Stimulated activated CD8-positive, alpha-beta memory T cell treated with anti-CD3 and anti-CD28 coated beads, Interleukin-2, amount 100 ng/mL, for 48 hours (primary cell): Measurements from ENCODE around the gene FTCD.

Experiments
- DNase-seq, 2 donors: peaks; one replicate each; pipeline ENCODE4 v3.0.0-alpha.2; 2020; ENCODE audit warnings: low read depth in 2 of 2

FTCD gene

DNA sequence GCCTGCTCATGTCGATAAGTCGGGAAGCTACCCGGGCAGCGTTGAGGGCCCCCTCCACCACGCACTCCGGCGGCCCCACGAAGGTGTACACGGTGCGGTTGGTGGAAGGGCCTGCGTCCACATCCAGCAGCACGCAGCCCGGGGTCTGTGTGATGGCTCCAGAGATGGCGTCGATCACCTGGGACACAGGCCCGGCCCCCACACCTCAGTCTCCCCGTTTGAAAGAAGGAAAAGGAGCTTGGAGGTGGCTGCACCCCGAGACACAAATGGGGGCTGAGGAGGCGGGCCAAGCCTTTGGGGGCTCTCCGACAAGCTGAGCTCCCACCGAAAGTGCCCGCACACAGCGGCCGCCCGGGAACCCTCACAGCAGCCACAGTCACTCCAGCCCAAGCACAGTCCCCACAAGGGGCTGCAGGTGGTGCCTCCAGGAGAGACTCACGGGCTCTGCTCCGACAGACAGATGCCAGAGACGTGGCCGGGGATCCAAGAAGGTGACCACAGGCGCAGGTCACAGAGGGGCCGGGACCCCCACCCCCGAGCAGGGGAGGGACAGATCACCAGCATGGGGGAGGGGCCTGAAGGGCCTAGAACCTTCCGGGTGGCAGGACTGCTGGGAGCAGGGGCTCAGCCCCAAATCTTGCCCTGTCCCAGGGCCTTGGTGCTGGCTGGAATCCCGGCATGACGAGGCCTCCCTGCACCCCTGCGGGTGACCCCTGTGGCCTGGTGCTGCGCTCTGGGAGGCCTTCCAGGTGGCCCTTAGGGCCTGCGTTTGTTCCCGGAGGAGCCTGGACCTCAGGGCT, 1.0 kb downstream of the FTCD start:
- no peak for DNase-seq

DNA sequence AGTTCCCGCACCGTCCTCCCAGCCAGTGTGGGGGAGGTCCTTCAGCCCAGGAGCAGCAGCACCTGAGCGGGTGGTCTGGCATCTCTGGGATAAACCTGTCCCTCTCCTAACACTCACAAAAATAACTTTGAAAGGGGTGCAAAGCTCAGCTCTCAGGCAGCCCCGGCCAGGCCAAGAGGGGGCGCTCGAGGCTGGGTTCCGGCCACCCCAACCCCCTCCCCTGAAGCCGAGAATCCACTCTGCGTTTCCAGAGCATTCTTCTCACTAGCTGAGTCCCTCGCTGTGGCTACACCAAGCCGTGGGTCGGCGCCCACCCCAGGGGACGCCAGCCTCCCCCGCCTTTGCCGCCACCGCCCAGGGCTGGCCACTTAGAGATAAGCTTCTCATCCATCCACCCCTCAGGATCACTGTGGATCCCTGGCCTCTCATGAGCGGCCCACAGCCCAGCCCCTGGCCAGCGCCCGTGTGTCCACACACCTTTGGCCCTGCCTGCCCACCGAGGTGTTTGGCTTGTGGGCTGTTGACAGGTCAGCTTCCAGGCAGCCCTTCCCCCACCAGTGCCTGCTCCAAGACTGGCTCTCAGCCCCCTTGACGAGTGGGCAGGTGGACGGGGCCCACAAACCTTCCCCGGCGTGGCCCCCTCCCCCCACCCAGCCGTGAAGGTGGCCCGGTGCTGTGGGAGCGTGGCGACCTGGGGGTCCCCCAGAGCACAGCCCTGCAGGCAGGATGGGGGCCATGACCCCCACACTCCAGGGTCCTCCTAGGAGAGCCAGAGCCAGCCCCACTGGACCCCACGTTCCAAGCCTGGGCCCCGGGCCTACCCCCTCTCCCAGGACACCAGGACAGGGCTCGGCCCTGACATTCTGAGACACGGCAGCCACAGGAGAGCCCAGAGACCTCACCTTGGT, 1.9 kb downstream of the FTCD start:
- peak in 1 of 2 donors; percentile 58 for DNase-seq

GRCh38 chr21:46152927-46153246, 2.5 kb downstream of the FTCD start:
- no peak for DNase-seq

- DNase-seq, result no peak
These were observed 3.1 kb downstream of the FTCD start for GRCh38 chr21:46151989-46152926.

GRCh38 chr21:46151261-46151988, 4.0 kb downstream of the FTCD start:
- DNase-seq, result no peak

GRCh38 chr21:46150491-46151121, 4.8 kb downstream of the FTCD start:
- DNase-seq, result no peak

GRCh38 chr21:46150073-46150472, 5.3 kb downstream of the FTCD start:
- no peak for DNase-seq

- no peak for DNase-seq
These were observed 6.0 kb downstream of the FTCD start for GRCh38 chr21:46149205-46149901.

DNA sequence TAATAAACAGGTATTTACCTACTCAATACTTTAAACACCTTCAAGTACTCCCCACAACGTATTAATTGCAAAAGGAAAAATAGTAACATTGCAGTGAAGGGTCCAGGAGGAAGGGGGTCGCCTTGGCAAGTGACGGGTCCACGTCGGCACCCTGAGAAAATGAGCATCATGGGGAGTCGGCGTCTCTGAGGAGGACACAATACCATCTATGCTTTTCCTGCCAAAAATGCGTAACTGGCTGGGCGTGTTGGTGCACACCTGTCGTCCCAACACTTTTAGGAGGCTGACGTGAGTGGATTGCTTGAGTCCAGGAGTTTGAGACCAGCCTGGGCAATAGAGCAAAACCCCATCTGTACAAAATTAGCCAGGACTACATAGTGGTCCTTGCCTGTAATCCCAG, 7.3 kb downstream of the FTCD start:
- no peak for DNase-seq

DNA sequence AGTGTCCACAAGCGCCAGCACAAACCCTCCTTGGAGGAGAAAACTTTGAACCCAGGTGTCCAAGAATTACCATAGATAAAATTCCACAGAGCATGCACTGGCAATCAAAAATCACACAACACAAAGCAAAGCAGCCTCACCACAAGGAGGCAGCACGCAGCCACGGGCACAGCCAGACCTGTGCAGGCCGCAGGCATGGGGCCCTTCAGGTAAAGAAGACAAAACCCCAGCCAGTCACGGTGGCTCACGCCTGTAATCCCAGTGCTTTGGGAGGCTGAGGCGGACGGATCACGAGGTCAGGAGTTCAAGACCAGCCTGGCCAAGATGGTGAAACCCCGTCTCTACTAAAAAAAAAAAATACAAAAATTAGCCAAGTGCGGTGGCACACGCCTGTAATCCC, 8.0 kb downstream of the FTCD start:
- DNase-seq, result peak; percentile 32 to 36

DNA sequence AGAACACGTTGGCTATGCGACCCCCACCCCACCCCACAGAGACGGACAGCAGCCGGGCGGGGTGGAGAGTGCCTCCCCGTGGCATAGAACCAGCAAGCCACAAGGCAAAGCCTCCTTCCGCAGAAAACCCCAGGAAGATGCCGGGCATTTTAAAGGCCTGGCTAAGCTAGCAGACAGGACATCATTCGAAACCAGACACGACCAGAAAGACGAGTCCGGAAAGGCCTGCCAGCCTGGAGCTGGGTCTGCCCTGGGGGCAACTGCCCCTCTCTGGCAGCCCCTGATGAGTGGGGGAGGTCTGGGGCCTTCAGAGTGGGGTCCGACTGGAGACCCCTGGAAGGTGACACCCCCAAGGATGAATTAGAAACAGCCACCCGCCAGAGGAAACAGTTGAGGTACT, 8.5 kb downstream of the FTCD start:
- DNase-seq, result no peak

DNA sequence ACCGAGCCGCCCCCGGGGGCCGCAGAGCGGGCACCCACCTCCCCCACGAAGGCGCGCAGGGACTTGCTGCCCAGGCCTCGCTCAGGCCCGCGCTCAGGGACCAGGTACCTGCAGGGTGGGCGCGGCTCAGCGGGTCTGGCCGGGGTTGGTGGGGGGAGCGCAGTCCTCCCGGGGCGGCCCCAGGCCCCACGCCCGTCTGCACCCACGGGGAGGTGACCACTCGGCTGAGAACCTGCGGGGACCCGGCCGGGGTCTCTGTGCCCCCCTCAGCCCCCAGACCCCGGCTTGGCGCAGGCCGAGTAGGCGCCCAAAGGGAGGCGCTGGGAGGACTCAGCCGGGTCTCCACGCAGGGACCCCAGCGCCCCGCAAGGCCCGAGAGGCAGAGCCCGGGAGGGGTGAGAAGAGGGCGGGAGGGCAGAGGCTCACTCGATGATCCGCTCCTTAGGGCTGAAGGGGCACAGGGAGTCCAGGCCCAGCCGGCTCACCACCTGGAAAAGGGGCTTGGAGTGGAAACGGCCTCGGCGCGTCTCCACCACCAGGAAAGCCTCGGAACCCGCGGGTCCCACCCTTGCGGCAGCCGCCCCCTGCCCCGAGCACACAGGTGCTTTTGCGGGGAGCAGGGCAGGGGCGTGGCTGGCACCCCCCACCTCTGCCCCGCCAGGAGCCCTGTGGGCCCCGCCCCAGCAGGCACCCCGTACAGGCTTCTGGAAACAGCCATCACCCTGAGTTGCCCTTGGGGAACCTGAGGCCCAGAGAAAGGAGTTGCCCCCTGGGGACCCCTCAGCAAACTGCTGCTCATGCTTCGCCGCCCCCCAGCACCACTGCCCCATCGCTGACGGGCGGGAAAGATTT, 9.3 kb downstream of the FTCD start:
- DNase-seq, result no peak

DNA sequence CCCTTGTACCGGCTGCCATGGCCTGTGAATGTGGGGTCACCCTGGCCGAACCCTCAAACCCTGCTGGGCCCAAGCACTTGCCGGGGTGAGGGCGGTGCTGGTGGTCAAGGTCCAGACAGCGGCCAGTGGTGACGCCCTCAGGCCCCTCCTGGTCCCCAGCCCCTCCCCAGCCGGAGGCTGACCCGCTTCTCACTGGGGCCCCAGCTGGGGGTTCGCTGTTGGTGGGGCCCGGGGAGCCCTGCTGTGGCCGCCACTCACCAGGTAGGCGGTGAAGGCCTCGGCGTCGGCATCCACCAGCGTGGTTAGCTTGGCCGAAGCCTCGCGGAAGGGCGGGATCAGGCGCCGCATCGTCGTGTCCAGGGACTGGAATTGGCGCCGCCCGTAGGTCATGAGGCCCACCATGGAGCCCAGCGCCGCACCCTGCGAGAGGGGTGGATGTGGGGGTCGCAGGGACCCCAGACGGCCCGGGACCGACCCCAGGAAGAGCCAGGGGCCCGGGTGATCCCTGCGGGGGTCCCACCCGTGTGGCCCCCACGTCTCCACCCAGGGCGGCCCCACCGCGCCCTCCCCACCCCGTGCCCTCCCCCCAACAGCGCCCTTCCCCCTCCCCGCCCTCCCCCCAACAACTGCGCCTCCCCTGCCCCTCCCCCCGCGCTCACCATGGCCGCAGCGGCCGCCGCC, 10.1 kb downstream of the FTCD start:
- no peak for DNase-seq

GRCh38 chr21:46144464-46145070, 10.8 kb downstream of the FTCD start:
- no peak for DNase-seq

GRCh38 chr21:46142582-46143473, 12.6 kb downstream of the FTCD start:
- no peak for DNase-seq

GRCh38 chr21:46141767-46142581, 13.4 kb downstream of the FTCD start:
- DNase-seq, result no peak
